H1 (cell line): ENCODE data around the gene SLC6A3. TPM values are rescaled to one million over a fixed set of nuclear protein-coding genes. Genes with fewer than 3 reads are reported as not detected.

ENCODE experiments used
- CBX5 ChIP-seq: fragments of 300-800, 300-1000 bp; sonication (generic); IDR thresholded peaks from 2 replicates; pipeline ENCODE4 v1.7.1; 2016; ENCODE audit warnings: antibody characterized with exemption, low read length, low read depth
- CHD1 ChIP-seq: IDR thresholded peaks from 2 replicates; pipeline ENCODE4 v1.6.1; 2012; ENCODE audit warnings: low read depth, low read length, improper control_type of control experiment
- HDAC6 ChIP-seq: IDR thresholded peaks from one replicate; pipeline ENCODE4 v1.7.1; 2012; ENCODE audit warnings: low read depth, mild to moderate bottlenecking, inconsistent platforms, low read length, moderate library complexity
- POLR2AphosphoS5 ChIP-seq: IDR thresholded peaks from 2 replicates; pipeline ENCODE4 v1.6.1; 2011; ENCODE audit warnings: low read depth, low read length
- RFX5 ChIP-seq: IDR thresholded peaks from 2 replicates; pipeline ENCODE4 v1.6.1; 2011; ENCODE audit warnings: low read depth, low read length, improper control_type of control experiment, borderline replicate concordance
- RXRA ChIP-seq: IDR thresholded peaks from 2 replicates; pipeline ENCODE4 v1.6.1; 2011; ENCODE audit warnings: low read depth, mild to moderate bottlenecking, low read length, moderate library complexity; ENCODE audit not compliant: insufficient read depth
- polyA plus RNA-seq, 7 experiments: library from polyadenylated mRNA; depleted of rRNA in 3 of 7; stranded (reverse) in 5 of 7; unstranded in 2 of 7; fragments of >200 nt in 5 of 7; fragments of 200-250 nt in 2 of 7; gene quantifications; 1 replicate in 5 of 7; 2 replicates in 1 of 7; 4 replicates in 1 of 7; pipeline versions ENCODE4 v1.2.1 to v1.2.3, GENCODE V29; 2011 to 2013; ENCODE audit warnings: missing spikeins in 2 of 7, mixed read lengths in 2 of 7
- total RNA-seq: library from RNA; stranded (reverse); fragmentation: NEBNext Ultra II Directional; extraction: Animal tissue kit (Norgen Biotek cat#: 25700); gene quantifications from 2 replicates; pipeline ENCODE4 v1.2.1, GENCODE V29; 2021
- TF ChIP-seq, protein P1 (sequence below): IDR thresholded peaks from 2 replicates; pipeline ENCODE4 v1.6.1; 2011; ENCODE audit warnings: low read length, improper control_type of control experiment

The SLC6A3 gene
- total and polyA plus RNA-seq, 2 of the 8 experiments (the other 6 are each of a cell fraction or from before 2014, with no cell fraction given), result 0.48 to 0.91 TPM

- TF ChIP-seq CHD1 (no peak), CBX5 (no peak), RXRA (no peak), HDAC6 (no peak), POLR2AphosphoS5 (no peak), RFX5 (no peak)
- TF ChIP-seq, protein P1, sequence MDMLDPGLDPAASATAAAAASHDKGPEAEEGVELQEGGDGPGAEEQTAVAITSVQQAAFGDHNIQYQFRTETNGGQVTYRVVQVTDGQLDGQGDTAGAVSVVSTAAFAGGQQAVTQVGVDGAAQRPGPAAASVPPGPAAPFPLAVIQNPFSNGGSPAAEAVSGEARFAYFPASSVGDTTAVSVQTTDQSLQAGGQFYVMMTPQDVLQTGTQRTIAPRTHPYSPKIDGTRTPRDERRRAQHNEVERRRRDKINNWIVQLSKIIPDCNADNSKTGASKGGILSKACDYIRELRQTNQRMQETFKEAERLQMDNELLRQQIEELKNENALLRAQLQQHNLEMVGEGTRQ, result no peak
These were observed 54.2 kb downstream of the SLC6A3 start (continued) for GRCh38 chr5:1390861-1391600.
